BLaER1 treated with 17β-estradiol and CSF1 and Interleukin-3, amounts not matched to agents 10 nM and 100 nM (cell line): ENCODE measurements around the gene CLEC20A.
"Not testable (repeated sequence)": the region's sequence is repeated elsewhere in the genome, so short reads cannot be mapped to it uniquely, and the experiment has no call there.

Source experiments
- H3K27ac ChIP-seq, 11 experiments: shearing (Covaris generic); formaldehyde crosslinking; 2 replicates each; pipeline ENCODE4 v1.8.1; 2022
- H3K27me3 ChIP-seq, 11 experiments: shearing (Covaris generic); formaldehyde crosslinking; 2 replicates each; pipeline ENCODE4 v1.8.1; 2022
- H3K36me3 ChIP-seq, 11 experiments: shearing (Covaris generic); formaldehyde crosslinking; 2 replicates each; pipeline ENCODE4 v1.8.1; 2022
- H3K4me1 ChIP-seq, 10 experiments: shearing (Covaris generic); formaldehyde crosslinking; 2 replicates each; pipeline ENCODE4 v1.8.1; 2022
- H3K4me2 ChIP-seq, 11 experiments: shearing (Covaris generic); formaldehyde crosslinking; 2 replicates each; pipeline ENCODE4 v1.8.1; 2022
- H3K4me3 ChIP-seq, 10 experiments: shearing (Covaris generic); formaldehyde crosslinking; 2 replicates each; pipeline ENCODE4 v1.8.1; 2022
- H3K9ac ChIP-seq, 11 experiments: shearing (Covaris generic); formaldehyde crosslinking; 2 replicates each; pipeline ENCODE4 v1.8.1; 2022
- H3K9me3 ChIP-seq, 11 experiments: shearing (Covaris generic); formaldehyde crosslinking; replicated peaks in 1 of 11; 2 replicates each; pipeline ENCODE4 v1.8.1; 2022
- H4K20me1 ChIP-seq, 11 experiments: shearing (Covaris generic); formaldehyde crosslinking; 2 replicates each; pipeline ENCODE4 v1.8.1; 2022
- Cebpa-rat ChIP-seq, 11 experiments: shearing (Covaris generic); IDR thresholded peaks; 2 replicates each; pipeline ENCODE4 v1.8.1; 2022

CLEC20A gene

DNA sequence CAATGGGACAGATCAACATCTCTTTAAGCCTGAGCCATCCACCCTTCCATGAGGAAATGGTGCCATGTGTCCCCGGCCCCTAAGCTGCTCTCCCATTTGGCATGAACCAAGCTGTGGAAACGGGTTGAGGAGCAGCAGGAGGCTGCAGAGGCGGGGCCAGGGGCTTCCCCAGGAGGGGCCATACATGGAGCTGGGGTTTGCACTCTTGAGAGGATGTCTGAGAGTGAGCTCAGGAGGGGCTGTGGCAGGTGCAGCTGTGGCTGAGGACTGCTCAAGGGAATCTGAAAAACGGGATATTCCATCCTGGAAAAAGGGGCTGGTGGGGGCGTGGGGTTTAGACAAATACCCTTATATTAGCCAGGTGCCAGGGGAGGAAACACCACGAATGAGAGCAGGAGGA is 7.1 kb upstream of the CLEC20A start:
- Histone ChIP-seq H3K4me1 (peaks cover 0 to 21% (median 14%) of the 10 kb centered on the region in 10 experiments; a peak in 11 of 20 replicates), H3K36me3 (no peaks in the 10 kb centered on the region), H3K27me3 (no peaks in the 10 kb centered on the region), H4K20me1 (no peaks in the 10 kb centered on the region), H3K9me3 (no peaks in the 10 kb centered on the region), H3K27ac (no peak overlapping the region), H3K4me3 (no peak overlapping the region), H3K9ac (no peak overlapping the region), H3K4me2 (no peak overlapping the region)
- no peak for TF ChIP-seq Cebpa-rat (IDR thresholded peaks at IDR 0.05)

DNA sequence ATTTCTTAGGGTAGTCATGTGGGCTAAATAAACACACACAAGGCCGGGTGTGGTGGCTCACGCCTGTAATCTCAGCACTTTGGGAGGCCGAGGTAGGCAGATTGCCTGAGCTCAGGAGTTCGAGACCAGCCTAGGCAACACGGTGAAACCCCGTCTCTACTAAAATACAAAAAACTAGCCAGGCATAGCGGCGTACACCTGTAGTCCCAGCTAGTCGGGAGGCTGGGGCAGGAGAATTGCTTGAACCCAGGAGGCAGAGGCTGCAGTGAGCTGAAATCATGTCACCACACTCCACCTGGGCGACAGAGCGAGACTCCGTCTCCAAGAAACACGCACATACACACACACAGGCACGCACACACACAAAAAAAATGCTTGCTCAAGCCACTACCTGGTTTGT is 6.6 kb upstream of the CLEC20A start:
- not testable (repeated sequence) for H3K36me3 ChIP-seq, H3K9me3 ChIP-seq, H3K27ac ChIP-seq, H3K4me3 ChIP-seq, H3K4me2 ChIP-seq, H3K27me3 ChIP-seq, H3K9ac ChIP-seq, H4K20me1 ChIP-seq
- H3K4me1 ChIP-seq = peaks cover 0 to 26% (median 19%) of the 10 kb centered on the region in 10 experiments; a peak in 11 of 20 replicates

DNA sequence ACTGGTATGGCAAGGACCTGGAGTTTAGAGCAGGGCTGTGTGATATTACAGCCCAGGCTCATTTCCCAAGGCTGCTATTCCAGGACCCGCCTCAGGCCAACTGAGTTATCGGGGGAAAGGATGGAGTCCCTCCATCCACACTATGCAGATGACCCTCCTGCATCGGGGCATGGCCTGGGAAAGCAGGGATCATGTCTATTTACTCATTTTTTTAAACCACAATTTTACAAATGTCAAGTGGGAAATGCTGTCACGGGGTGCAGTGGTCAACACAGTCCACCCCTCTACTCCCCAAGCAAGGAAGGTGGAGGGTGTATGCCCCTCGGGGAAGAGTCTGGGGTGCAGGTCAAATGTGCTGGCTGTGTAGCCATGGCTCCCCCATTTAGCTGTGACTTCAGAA is 6.1 kb upstream of the CLEC20A start:
- Histone ChIP-seq H3K27me3 (no peaks in the 10 kb centered on the region), H3K36me3 (no peaks in the 10 kb centered on the region), H3K4me2 (no peak overlapping the region), H3K4me3 (no peak overlapping the region), H3K27ac (no peak overlapping the region), H3K9me3 (no peaks in the 10 kb centered on the region), H3K9ac (no peak overlapping the region), H4K20me1 (no peaks in the 10 kb centered on the region), H3K4me1 (peaks cover 0 to 31% (median 23%) of the 10 kb centered on the region in 10 experiments; a peak in 12 of 20 replicates)
- no peak for TF ChIP-seq Cebpa-rat (IDR thresholded peaks at IDR 0.05)

DNA sequence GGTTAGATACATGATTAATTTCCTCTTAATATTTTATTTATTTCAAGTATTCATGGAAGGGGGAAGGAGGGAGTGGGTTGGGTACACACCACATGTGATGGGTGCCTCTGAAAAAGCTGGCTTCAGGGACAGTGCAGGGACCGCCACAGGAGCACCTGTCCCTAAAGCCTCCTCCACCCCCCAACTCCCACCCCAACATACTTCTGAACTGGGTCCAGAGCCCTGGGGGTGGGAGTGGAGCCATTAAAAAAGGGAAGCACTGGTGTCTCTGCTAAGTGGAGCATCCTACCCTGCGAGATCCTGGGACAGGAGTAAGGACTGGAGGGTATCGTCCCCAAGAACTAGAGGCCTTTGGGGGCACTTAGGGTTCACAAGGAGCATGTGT is 5.6 kb upstream of the CLEC20A start:
- Histone ChIP-seq H3K4me3 (no peak overlapping the region), H3K27ac (no peak overlapping the region), H3K4me2 (no peak overlapping the region), H4K20me1 (no peaks in the 10 kb centered on the region), H3K27me3 (no peaks in the 10 kb centered on the region), H3K36me3 (no peaks in the 10 kb centered on the region), H3K9ac (no peak overlapping the region), H3K9me3 (no peaks in the 10 kb centered on the region), H3K4me1 (peaks cover 0 to 36% (median 27%) of the 10 kb centered on the region in 10 experiments; a peak in 12 of 20 replicates)
- TF ChIP-seq Cebpa-rat (IDR thresholded peaks at IDR 0.05) = no peak

- H3K27me3 ChIP-seq = no peaks in the 10 kb centered on the region
- no peak overlapping the region for H3K27ac ChIP-seq
- no peak overlapping the region for H3K4me3 ChIP-seq
- no peaks in the 10 kb centered on the region for H4K20me1 ChIP-seq
- H3K9ac ChIP-seq = no peak overlapping the region
- H3K4me2 ChIP-seq = no peak overlapping the region
- no peak for TF ChIP-seq Cebpa-rat (IDR thresholded peaks at IDR 0.05)
- peaks cover 0 to 36% (median 25%) of the 10 kb centered on the region in 10 experiments; a peak in 12 of 20 replicates for H3K4me1 ChIP-seq
- H3K36me3 ChIP-seq = no peaks in the 10 kb centered on the region
- no peaks in the 10 kb centered on the region for H3K9me3 ChIP-seq
Observed at GRCh38 chr1:178501705-178502329, 5.1 kb upstream of the CLEC20A start.

GRCh38 chr1:178500936-178501554 is 4.3 kb upstream of the CLEC20A start:
- no peak for TF ChIP-seq Cebpa-rat (IDR thresholded peaks at IDR 0.05)
- no peak overlapping the region for H3K27ac ChIP-seq
- H3K9me3 ChIP-seq = no peaks in the 10 kb centered on the region
- H4K20me1 ChIP-seq = no peaks in the 10 kb centered on the region
- peaks cover 0 to 34% (median 19%) of the 10 kb centered on the region in 10 experiments; a peak in 13 of 20 replicates for H3K4me1 ChIP-seq
- no peak overlapping the region for H3K9ac ChIP-seq
- H3K27me3 ChIP-seq = no peaks in the 10 kb centered on the region
- H3K4me3 ChIP-seq = no peak overlapping the region
- no peak overlapping the region for H3K4me2 ChIP-seq
- H3K36me3 ChIP-seq = no peaks in the 10 kb centered on the region

DNA sequence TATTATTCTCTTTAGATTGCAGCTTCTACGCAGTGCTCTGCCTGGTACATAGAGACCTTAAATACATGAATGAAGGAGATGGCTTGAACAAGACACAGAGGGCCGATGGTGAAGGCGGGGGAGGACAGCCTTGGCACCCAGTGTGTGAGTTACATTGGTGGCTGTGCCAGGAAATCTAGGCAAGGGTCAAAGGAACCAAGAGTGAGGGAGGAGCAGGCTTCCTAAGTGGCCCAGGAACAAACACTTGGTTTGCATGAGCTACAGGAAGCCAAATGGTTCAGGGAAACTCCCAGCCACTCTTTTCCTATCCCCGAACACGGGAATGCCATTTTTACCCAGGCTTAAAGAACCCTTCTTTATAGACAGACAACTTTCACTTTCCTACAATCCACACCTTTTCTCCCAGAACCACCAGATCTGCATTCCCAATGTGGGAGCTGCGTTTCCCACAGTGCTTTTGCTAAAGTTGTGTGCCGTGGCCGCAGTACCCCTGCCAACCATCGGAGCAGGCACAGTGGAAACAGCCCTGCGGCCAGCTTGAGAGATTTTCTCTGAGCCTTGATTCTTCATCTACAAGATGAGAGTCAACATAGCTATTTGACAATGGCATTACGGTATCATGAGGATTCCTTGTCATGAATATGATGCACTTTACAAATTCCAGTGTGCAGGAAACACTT is 3.5 kb upstream of the CLEC20A start:
- Histone ChIP-seq H3K4me2 (no peak overlapping the region), H3K27me3 (no peaks in the 10 kb centered on the region)
- no peak for TF ChIP-seq Cebpa-rat (IDR thresholded peaks at IDR 0.05)

GRCh38 chr1:178498896-178499675 is 2.3 kb upstream of the CLEC20A start:
- peaks cover 0 to 49% (median 30%) of the 10 kb centered on the region in 10 experiments; a peak in 15 of 20 replicates for H3K4me1 ChIP-seq
- no peaks in the 10 kb centered on the region for H3K36me3 ChIP-seq
- no peak for TF ChIP-seq Cebpa-rat (IDR thresholded peaks at IDR 0.05)
- H4K20me1 ChIP-seq = no peaks in the 10 kb centered on the region
- peaks cover 0 to under 1% (median 0%) of the 10 kb centered on the region in 11 experiments; a peak in 1 of 22 replicates for H3K9me3 ChIP-seq
- H3K27ac ChIP-seq = no peak overlapping the region
- H3K4me3 ChIP-seq = no peak overlapping the region
- H3K27me3 ChIP-seq = no peaks in the 10 kb centered on the region
- peak overlapping the region in 4 of 11 experiments; percentile 5 to 44 (median 28); a peak in 6 of 22 replicates for H3K4me2 ChIP-seq
- H3K9ac ChIP-seq = no peak overlapping the region

More for the DNA sequence above, 3.5 kb upstream of the CLEC20A start:
- Histone ChIP-seq H3K36me3 (no peaks in the 10 kb centered on the region), H3K4me3 (no peak overlapping the region), H3K27ac (no peak overlapping the region), H4K20me1 (no peaks in the 10 kb centered on the region), H3K9ac (no peak overlapping the region), H3K4me1 (peaks cover 0 to 39% (median 26%) of the 10 kb centered on the region in 10 experiments; a peak in 15 of 20 replicates), H3K9me3 (no peaks in the 10 kb centered on the region)
